HG02973 (cell line): ENCODE data around the gene C2CD4B.

Experiments used
- ATAC-seq: cut with Tn5 transposase; IDR thresholded peaks from one replicate; pipeline ENCODE4 v1.9.1; 2021; ENCODE audit warnings: moderate library complexity; ENCODE audit not compliant: unreplicated experiment

C2CD4B gene, protein sequence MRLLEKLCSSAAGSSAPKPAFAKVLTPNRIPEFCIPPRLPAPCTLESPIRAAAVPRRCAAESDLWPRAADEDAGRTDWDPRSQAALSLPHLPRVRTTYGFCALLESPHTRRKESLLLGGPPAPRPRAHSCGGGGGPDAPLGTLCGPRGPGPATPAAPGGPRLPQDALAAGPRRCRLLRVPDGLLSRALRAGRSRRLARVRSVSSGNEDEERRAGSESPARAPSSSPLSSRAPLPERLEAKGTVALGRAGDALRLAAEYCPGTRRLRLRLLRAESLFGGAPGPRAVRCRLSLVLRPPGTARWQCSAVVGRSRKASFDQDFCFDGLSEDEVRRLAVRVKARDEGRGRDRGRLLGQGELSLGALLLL

DNA sequence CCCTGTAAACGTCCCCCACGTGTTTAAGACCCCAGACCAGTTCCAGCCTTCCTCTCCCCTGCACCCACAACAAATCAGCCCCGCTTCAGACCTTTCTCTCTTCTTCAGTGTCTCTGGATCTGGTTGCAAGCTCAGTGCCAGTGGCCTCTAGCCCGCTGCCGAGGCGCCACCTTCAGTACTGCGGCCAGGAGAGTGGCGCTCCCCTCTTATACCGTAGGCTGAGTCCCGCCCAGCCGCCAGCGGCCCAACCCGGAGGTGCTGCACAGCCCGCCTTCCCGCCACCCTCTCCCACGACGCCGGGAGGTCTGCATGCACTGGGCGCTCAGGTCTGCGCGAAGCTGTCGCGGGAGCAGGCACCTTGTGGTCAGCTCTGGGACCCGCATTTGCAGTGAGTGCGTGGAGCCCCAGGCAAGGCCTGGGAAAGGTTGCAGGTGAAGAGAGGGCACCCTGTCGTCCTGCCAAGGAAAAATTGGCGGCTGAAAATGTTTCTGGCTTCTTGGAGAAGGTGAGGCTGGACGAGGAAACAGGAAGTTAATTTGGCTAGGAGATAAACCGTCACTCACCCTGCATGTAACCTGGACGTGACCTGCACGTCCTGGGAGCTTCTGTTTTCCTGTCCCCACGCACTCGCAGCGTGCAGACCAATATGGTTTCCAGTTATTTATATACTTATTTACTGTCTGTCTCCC lies at the start of gene C2CD4B:
Gene C2CD4B (minus strand): TSS at position 182 of the 689 bp plus-strand sequence. CDS start 301 bp downstream, outside the sequence.
- no peak for ATAC-seq

DNA sequence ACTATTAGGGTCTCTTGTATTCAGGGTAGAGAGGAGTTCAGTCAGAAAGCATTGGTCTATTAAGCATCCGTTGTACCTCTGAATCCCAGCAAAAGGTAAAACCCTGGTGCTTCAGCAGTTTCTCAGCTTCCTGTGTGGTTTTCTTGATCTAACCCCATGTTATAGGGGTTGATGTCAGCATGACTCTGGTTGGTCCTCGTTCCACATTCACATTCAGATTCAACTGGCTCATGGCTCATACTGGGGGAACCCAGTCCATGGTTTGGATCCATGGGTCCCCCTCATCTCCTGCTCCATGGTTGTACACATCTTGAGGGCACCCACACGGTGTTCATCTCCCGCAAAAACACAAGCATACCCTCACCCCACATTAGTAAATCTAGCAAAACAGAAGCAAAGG lies 47.7 kb upstream of the C2CD4B start:
- no peak for ATAC-seq

DNA sequence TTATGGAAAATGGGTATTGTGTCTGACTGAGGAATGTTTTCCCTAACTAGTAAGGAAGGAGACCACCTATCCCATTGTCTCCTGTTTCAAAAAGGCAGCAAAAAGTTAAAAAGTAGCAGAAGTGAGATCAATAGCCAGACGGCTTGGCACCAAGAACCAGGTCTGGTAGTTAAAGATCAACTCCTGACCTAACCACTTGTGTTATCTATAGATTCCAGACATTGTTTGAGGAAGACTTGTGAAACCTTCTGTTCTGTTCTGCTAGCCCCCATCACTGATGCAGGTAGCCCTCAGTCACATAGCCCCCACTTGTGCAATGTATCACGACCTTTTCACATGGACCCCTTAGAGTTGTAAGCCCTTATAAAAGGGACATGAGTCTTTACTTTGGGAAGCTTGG lies 46.3 kb upstream of the C2CD4B start:
- ATAC-seq, result no peak

DNA sequence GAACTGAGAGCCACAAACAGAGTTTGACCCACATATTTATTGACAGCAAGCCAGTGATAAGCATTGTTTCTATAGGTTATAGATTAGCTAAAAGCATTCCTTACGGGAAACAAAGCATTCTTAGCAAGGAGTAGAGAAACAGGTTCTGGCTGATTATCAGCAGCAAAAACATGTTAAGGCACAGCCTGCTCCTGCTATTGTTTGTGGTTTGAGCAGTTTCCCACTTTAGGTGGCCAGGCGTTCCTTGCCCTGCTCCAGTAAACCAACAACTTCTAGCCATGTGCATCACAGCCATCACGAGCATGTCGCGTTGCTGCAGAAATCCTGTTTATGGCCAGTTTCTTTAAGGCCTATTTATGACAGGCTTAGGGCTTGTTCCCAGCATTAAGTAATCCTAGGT lies 44.7 kb upstream of the C2CD4B start:
- no peak for ATAC-seq

DNA sequence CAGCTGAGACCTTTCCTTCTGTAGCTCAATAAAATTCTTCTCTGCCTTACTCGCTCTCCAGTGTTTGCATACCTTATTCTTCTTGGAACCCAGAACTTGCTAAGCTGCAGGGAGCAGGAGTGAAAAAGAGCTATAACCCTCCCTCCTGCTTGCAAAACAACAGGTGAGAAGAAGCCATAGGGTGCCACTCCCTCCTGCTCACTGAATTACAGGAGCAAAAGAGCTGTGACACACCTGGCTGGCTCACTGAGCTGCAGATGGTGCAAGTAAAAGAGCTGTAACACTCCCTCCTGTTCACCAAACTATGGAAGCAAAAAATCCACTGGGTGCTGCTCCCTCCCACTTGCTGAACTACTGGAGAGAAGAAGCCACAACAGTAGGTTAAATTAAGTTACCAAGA lies 44.2 kb upstream of the C2CD4B start:
- ATAC-seq, result no peak

DNA sequence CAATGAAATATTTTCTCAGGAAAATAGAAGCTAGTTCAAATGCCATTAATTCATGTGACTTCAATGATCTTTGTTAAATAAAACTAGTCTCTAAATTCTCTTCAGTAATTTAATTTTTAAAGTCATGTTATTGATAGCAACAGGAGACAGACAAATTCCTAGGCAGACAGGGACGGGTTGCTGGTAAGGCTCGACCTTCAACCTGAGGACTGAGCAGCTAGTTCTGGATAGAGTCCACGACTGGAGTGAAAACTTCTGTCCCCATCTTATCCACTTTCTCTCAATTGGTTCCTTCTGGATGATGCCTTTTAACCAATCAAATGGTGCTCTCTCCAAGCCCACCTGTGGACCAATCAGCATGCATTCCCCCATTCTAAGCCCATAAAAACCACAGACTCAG lies 43.8 kb upstream of the C2CD4B start:
- ATAC-seq, result no peak

DNA sequence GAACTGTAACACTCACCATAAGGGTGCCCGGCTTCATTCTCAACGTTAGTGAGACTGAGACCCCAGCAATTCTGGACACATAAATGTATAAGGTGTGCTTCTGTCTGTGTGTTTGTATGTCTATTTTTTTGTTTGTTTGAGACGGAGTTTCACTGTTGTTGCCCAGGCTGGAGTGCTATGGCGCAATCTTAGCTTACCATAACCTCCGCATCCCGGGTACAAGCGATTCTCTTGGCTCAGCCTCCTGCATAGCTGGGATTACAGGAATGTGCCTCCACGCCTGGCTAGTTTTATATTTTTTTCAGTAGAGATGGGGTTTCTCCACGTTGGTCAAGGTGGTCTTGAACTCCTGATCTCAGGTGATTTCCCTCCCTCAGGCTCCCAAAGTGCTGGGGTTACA lies 43.3 kb upstream of the C2CD4B start:
- no peak for ATAC-seq

DNA sequence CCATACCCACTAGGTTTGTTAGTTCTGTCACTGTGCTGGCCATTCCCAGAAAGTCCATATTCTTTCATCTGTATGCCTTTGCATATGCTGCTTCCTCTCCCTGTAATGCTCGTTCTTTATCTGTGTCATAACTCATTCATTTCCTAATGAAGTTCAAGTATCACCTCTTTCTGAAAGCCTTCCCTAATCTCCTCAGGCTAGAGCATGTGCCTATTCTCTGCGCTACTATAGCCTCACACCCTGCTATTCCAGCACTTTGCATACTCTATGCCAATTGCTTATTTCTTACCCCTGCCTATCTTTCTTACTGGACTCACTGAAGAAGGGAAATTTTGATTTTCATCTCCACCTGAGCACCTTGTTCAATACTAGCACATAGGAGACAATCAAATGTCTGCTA lies 25.6 kb upstream of the C2CD4B start:
- ATAC-seq, result no peak

DNA sequence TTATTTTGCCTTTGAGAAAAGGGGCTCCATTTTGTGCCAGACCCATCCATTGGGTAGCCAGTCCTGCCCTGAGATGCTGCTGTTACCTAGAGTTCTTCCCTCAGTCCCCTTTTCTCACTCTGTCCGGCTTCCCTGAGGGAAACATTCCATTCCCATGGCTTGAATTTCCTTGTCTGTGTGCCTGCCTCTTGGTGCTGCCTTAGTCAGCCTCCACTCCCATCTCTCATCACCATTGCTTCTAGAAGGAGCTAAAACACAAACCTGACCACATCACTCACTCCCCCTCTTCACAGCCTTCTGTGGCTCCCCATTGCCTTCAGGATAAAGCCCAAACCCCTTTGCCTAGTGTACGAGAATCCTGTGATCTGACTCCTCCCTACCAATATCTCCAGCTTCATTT lies 25.2 kb upstream of the C2CD4B start:
- ATAC-seq, result no peak

DNA sequence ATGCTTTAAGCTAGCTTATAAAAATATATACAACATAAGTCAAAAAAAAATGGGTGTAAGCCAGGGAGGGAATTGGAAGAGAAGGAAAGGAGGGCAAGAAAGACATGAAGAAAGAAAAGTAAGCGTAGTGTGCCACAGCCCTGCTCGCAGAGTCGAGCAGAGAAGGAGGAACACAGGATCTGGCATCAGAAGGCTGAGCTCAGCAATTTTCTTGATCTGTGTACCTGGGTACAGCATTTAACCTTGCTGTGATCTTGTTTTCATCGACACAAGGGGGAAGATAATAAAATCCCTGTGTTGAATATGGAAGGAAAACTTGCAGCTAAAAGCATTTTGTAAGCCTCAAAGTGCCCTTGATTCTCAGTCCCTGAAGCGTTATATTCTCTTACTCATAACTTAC lies 23.7 kb upstream of the C2CD4B start:
- ATAC-seq, result no peak

DNA sequence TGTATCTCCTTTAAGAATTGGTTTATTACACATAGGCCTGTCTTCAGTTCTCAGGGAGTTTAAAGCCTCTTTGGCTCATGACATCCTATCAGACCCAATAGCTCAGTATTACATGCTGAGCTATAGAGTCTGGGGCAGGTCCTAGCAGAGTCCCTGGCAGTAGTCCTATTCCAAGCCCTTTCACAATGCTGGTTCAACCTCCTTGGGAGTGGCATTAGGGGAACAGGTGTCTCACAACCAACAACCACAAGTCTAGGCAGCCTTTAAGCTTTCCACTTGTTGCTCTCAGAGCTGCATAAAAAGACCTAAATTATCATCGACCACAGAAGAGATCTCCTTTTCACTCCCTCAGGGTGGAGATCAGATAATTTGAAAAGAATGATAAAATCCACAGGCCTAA lies 22.8 kb upstream of the C2CD4B start:
- ATAC-seq, result no peak

DNA sequence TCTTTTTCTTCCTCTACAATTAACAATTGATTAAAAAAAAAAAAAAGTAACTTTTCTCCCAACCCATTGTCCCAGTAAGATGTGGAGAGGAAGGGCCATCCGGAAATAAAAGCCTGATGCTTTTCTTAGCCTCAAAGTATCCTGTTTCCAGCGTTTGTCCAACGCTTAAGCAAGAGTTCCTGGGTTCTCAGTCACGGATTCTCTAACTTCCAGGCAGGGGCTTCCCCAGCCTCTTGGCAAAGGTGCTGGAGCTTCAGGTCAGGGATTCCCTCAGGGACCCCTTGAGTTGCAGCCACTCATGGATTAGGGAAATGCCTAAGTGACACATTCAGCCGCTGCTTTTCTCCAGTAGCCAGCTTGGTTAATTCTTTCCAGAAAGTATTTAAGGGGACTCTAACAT lies 22.3 kb upstream of the C2CD4B start:
- no peak for ATAC-seq

DNA sequence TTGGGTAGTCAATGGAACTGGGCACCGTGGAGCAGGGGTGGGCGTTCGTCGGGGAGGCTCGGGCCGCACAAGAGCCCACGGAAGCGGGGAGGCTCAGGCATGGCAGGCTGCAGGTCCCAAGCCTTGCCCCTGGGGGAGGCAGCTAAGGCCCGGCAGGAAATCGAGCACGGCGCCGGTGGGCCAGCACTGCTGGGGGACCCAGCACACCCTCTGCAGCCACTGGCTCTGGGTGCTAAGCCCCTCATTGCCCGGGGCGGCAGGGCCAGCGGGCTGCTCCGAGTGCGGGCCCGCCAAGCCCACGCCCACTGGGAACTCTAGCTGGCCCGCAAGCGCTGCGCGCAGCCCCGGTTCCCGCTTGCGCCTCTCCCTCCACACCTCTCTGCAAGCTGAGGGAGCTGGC lies 21.5 kb upstream of the C2CD4B start:
- ATAC-seq, result no peak

DNA sequence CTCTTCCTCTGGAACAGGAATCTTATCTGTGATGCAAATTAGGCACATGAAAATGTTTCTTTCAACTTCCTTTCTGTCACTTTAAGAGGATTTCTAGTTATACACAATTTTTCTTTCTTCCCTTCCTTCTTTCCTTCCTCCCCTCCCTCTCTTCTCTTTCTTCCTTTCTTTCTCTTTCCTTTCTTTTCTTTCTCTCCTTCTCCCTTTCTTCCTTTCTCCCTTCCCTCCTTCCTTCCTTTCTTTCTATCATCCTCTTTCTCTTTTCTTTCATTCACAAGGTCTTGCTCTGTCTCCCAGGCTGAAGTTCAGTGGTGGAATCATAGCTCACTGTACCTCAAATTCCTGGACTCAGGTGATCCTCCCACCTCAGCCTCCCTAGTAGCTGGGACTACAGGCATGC lies 18.0 kb upstream of the C2CD4B start:
- no peak for ATAC-seq

DNA sequence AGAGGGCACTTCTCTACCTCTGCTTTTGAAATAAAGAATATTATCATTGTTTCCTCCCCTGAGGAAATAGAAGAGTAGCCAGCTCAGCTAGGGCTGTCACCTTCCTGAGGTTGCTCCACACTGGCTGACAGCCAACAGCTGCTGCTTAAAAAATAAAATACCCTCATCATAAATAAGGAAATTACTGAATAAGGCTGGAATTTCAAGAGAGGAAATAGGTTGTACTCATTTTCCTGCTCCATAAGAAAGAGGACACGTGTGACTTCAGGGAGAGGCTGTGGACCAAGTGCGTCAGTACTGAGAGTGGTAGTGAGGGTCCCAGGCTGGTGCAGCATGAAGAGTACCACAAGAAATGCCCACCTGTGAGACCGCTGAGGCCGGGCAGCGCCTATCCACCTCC lies 8.1 kb upstream of the C2CD4B start:
- ATAC-seq, result no peak

DNA sequence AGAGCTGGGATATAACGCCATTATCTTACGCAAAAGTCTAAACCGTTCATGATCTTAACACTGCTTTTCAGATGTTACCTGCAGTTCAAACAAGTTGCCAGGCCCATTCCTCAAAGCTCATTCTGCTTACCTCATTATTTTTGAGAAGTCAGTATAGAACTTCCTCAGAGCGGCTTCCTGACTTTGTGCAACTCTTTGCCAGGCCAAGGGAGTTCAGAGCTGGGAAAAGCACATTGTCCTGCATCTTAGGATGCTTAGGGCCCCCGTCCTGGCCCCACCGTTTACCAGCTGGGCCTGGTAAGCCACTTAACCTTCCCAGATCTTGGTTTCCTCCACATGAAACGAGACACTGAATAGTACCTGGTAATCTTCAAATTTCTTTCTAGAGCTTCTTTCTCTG lies 6.8 kb upstream of the C2CD4B start:
- ATAC-seq, result no peak

DNA sequence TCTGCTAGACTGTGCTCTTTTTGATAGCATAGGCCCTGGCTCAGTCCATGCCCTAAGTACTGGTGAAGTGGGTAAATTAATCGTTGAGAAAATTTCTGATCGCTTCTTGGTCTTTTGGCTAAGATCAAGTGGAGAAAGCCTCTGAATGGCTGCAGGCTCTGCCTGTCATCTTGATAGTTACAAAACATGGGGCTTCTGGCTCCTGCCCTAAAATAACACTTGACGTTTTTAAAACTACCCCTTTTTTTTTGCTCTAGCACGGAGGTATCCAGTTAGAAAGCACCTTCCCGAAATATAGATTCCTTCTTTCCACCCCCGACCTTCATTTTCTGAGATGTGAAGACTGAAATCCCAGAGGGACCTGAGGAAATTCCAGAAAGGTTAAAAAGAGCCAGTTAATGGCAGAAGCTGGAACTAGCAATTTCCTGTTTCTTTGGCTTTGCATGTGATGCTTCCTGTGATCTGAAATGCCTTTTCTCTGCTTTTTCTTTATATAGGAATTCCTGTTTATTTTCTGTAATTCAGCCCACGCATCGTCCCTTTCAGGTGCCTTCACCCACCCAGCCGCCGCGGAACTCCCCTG lies 799 bp upstream of the C2CD4B start:
- ATAC-seq, result no peak

DNA sequence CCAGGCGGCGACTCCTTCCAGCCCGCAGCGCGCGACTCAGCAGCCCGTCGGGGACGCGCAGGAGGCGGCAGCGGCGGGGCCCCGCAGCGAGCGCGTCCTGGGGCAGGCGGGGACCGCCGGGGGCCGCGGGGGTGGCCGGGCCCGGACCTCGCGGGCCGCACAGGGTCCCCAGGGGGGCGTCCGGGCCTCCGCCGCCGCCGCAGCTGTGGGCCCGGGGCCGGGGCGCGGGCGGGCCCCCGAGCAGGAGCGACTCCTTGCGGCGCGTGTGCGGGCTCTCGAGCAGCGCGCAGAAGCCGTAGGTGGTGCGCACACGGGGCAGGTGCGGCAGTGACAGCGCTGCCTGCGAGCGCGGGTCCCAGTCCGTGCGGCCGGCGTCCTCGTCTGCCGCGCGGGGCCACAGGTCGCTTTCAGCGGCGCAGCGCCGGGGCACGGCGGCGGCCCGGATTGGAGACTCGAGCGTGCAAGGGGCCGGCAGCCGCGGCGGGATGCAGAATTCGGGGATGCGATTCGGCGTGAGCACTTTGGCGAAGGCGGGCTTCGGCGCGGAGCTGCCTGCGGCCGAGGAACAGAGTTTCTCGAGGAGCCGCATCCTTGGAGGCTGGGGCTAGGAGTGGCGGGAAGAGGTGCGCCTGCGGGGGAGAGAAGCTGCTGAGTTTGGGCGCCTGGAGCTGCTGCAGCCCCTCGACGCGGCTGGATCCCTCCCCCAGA lies 535 bp downstream of the C2CD4B start:
- ATAC-seq, result no peak

DNA sequence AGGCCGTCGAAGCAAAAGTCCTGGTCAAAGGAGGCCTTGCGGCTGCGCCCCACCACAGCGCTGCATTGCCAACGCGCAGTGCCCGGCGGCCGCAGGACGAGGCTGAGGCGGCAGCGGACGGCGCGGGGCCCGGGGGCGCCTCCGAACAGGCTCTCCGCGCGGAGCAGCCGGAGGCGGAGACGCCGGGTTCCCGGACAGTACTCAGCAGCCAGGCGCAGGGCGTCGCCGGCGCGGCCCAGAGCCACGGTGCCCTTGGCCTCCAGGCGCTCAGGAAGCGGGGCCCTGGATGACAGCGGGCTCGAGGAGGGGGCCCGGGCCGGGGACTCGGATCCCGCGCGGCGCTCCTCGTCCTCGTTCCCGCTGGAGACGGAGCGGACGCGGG lies 1.1 kb downstream of the C2CD4B start:
- no peak for ATAC-seq

DNA sequence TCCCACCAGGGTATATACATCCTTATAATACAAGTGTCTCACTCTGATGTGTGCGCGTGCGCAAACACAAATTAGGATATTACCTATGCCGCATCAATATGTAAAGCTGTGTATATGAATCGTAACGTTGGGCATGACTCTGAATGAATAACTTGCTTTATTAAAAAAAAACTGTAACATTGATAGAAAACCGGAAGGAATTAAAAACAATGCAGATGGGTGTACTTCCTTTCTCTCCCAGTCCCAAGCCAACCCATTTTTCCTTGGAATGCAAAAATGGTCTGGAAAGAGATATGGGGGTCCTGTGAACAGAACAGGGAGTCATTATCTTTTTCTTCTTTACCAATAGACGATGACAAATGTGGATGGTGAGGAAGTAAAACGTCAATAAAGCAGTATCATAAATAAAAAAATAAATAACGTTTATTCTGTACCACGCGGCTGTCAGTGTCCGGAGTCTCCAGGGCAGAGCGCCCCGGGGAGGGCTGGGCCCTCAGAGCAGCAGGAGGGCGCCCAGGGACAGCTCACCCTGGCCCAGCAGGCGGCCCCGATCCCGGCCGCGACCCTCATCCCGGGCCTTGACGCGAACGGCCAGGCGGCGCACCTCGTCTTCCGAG lies 1.6 kb downstream of the C2CD4B start:
- no peak for ATAC-seq

DNA sequence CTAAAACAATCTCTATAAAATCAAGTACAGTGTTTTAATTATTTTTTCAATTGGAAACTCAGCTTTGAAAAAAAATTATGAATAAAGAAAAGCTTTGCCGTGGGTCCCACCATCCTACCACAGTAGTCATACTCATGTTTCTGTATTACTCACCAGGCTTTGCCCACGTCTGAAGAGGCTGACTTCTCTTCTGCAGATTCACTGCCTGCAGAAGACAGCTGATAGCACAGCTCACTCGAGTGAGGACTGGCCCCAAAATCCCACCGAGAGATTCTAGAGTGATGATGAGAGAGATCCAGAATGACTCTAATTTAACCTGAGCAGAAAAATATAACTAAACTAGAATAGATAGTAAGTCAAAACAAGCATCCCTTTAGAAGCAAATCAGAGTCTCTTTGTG lies 11.9 kb downstream of the C2CD4B start:
- ATAC-seq, result no peak
